ENCODE results near the gene DOHH. TPM values are rescaled to one million over a fixed set of nuclear protein-coding genes. Genes with fewer than 3 reads are reported as not detected.

The DOHH gene
- total RNA-seq, 1 experiment from 2014 or later: 51.4 TPM

GRCh38 chr19:3467437-3468198, 32.9 kb downstream of the DOHH start:
- POLR2A ChIA-PET (ENCODE audit: unreplicated experiment): no interaction called here
- no peaks in the 10 kb centered on the region for H3K9me3 ChIP-seq (ENCODE audit: low read length)
- DNase-seq (no peak), ATAC-seq (no peak)
- CTCF ChIA-PET: no interaction called here
- H3K4me1 ChIP-seq (ENCODE audit: insufficient read depth, low read length): no peaks in the 10 kb centered on the region
- H3K9me2 ChIP-seq (replicated peaks; ENCODE audit: low read length): no peaks in the 10 kb centered on the region
- H4K20me1 ChIP-seq (ENCODE audit: low read length): no peaks in the 10 kb centered on the region
- intact Hi-C loops (cut with micrococcal nuclease): no loop called here
- no peaks in the 10 kb centered on the region for H3F3A ChIP-seq (ENCODE audit: low read length, unreplicated experiment)
- no peaks in the 10 kb centered on the region for H3K27me3 ChIP-seq (ENCODE audit: low read length)
- no peaks in the 10 kb centered on the region for H3K36me3 ChIP-seq (ENCODE audit: low read depth, low read length)
- H3K9ac ChIP-seq (ENCODE audit: low read length): no peak overlapping the region
- H3K27ac ChIP-seq (ENCODE audit: low read length): no peak overlapping the region
- TF ChIP-seq EZH2 (IDR thresholded peaks at IDR 0.05; ENCODE audit: low read length, unreplicated experiment) (no peak), CTCF (conservative IDR thresholded peaks at IDR 0.05; ENCODE audit: low read depth, low read length) (no peak), EZH2phosphoT487 (IDR thresholded peaks at IDR 0.05; ENCODE audit: borderline replicate concordance, low read length) (no peak)
- no peak overlapping the region for H2AFZ ChIP-seq (ENCODE audit: low read length)
- BruUV-seq (replicated peaks): no TSS peak
- H3K4me3 ChIP-seq (ENCODE audit: low read length): no peak overlapping the region
- H3K4me2 ChIP-seq (ENCODE audit: low read length): no peak overlapping the region
- H3K79me2 ChIP-seq (ENCODE audit: low read length): no peaks in the 10 kb centered on the region

- Histone ChIP-seq H4K20me1 (ENCODE audit: low read length) (no peaks in the 10 kb centered on the region), H3F3A (ENCODE audit: low read length, unreplicated experiment) (no peaks in the 10 kb centered on the region), H3K36me3 (ENCODE audit: low read depth, low read length) (no peaks in the 10 kb centered on the region), H3K4me3 (ENCODE audit: low read length) (no peak overlapping the region), H3K4me1 (ENCODE audit: insufficient read depth, low read length) (no peaks in the 10 kb centered on the region), H2AFZ (ENCODE audit: low read length) (no peak overlapping the region), H3K9me2 (replicated peaks; ENCODE audit: low read length) (no peaks in the 10 kb centered on the region), H3K27ac (ENCODE audit: low read length) (no peak overlapping the region), H3K9me3 (ENCODE audit: low read length) (no peaks in the 10 kb centered on the region), H3K27me3 (ENCODE audit: low read length) (no peaks in the 10 kb centered on the region), H3K9ac (ENCODE audit: low read length) (no peak overlapping the region), H3K4me2 (ENCODE audit: low read length) (no peak overlapping the region), H3K79me2 (ENCODE audit: low read length) (no peaks in the 10 kb centered on the region)
- ChIA-PET POLR2A (ENCODE audit: unreplicated experiment) (no interaction called here), CTCF (no interaction called here)
- no peak for DNase-seq
- BruUV-seq (replicated peaks): no TSS peak
- ATAC-seq: no peak
- intact Hi-C loops (cut with micrococcal nuclease): no loop called here
- TF ChIP-seq CTCF (conservative IDR thresholded peaks at IDR 0.05; ENCODE audit: low read depth, low read length) (no peak), EZH2phosphoT487 (IDR thresholded peaks at IDR 0.05; ENCODE audit: borderline replicate concordance, low read length) (no peak), EZH2 (IDR thresholded peaks at IDR 0.05; ENCODE audit: low read length, unreplicated experiment) (no peak)
Observed at GRCh38 chr19:3466635-3467034, 33.8 kb downstream of the DOHH start.

GRCh38 chr19:3465552-3465951, 34.9 kb downstream of the DOHH start:
- no peak overlapping the region for H3K4me2 ChIP-seq (ENCODE audit: low read length)
- H3K4me3 ChIP-seq (ENCODE audit: low read length): no peak overlapping the region
- POLR2A ChIA-PET (ENCODE audit: unreplicated experiment): no interaction called here
- no peaks in the 10 kb centered on the region for H3K36me3 ChIP-seq (ENCODE audit: low read depth, low read length)
- H2AFZ ChIP-seq (ENCODE audit: low read length): no peak overlapping the region
- H3K79me2 ChIP-seq (ENCODE audit: low read length): no peaks in the 10 kb centered on the region
- intact Hi-C loops (cut with micrococcal nuclease): no loop called here
- H3K9me2 ChIP-seq (replicated peaks; ENCODE audit: low read length): no peaks in the 10 kb centered on the region
- no peak for ATAC-seq
- no peaks in the 10 kb centered on the region for H4K20me1 ChIP-seq (ENCODE audit: low read length)
- H3K9ac ChIP-seq (ENCODE audit: low read length): no peak overlapping the region
- H3K4me1 ChIP-seq (ENCODE audit: insufficient read depth, low read length): no peaks in the 10 kb centered on the region
- no peaks in the 10 kb centered on the region for H3F3A ChIP-seq (ENCODE audit: low read length, unreplicated experiment)
- no peaks in the 10 kb centered on the region for H3K9me3 ChIP-seq (ENCODE audit: low read length)
- CTCF ChIA-PET: no interaction called here
- BruUV-seq (replicated peaks): no TSS peak
- TF ChIP-seq EZH2phosphoT487 (IDR thresholded peaks at IDR 0.05; ENCODE audit: borderline replicate concordance, low read length): no peak
- TF ChIP-seq CTCF (conservative IDR thresholded peaks at IDR 0.05; ENCODE audit: low read depth, low read length): no peak
- no peak for TF ChIP-seq EZH2 (IDR thresholded peaks at IDR 0.05; ENCODE audit: low read length, unreplicated experiment)
- no peak for DNase-seq
- H3K27ac ChIP-seq (ENCODE audit: low read length): no peak overlapping the region
- no peaks in the 10 kb centered on the region for H3K27me3 ChIP-seq (ENCODE audit: low read length)

Measured in PC-3 (cell line).